Fibroblast of pulmonary artery (primary cell): ENCODE results near the gene FAM187B.

Experiments used
- DNase-seq: peaks from one replicate; pipeline ENCODE4 v3.0.0-alpha.2; 2010; ENCODE audit warnings: low read depth
- H3K4me3 ChIP-seq: replicated peaks from 2 replicates; pipeline ENCODE4 v1.5.1; 2011; ENCODE audit warnings: low read depth, mild to moderate bottlenecking, control low read depth, low read length, moderate library complexity
- CTCF ChIP-seq: IDR thresholded peaks from 2 replicates; pipeline ENCODE4 v1.5.1; 2011; ENCODE audit warnings: mild to moderate bottlenecking, control low read depth, low read length, inconsistent platforms; ENCODE audit errors: missing control alignments

The FAM187B gene

GRCh38 chr19:35260694-35261304, 32.3 kb upstream of the FAM187B start:
- no peak for TF ChIP-seq CTCF
- no peak for DNase-seq
- H3K4me3 ChIP-seq = no peak overlapping the region

DNA sequence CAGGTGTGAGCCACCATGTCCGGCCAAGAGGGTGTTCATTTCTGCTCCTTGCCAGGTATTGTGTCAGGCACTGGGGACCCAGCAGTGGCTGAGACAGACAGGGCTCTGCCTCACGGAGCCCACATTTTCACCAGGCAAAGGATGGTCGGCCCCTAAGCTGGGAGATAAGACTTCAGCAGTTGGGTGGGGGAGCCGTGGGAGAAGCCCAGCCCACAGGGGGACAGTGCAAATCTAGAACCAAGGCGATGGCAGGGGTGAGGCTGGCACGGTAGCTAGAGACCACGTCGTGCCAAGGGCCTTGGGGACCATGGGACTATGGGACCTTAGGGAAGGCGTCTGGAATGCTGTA, 28.5 kb upstream of the FAM187B start:
- no peak for TF ChIP-seq CTCF
- H3K4me3 ChIP-seq = no peak overlapping the region
- no peak for DNase-seq

- DNase-seq = no peak
- no peak overlapping the region for H3K4me3 ChIP-seq
- TF ChIP-seq CTCF = no peak
Observed at GRCh38 chr19:35256566-35256965, 28.0 kb upstream of the FAM187B start.

- no peak overlapping the region for H3K4me3 ChIP-seq
- no peak for TF ChIP-seq CTCF
- no peak for DNase-seq
Observed at GRCh38 chr19:35254341-35255297, 26.1 kb upstream of the FAM187B start.

DNA sequence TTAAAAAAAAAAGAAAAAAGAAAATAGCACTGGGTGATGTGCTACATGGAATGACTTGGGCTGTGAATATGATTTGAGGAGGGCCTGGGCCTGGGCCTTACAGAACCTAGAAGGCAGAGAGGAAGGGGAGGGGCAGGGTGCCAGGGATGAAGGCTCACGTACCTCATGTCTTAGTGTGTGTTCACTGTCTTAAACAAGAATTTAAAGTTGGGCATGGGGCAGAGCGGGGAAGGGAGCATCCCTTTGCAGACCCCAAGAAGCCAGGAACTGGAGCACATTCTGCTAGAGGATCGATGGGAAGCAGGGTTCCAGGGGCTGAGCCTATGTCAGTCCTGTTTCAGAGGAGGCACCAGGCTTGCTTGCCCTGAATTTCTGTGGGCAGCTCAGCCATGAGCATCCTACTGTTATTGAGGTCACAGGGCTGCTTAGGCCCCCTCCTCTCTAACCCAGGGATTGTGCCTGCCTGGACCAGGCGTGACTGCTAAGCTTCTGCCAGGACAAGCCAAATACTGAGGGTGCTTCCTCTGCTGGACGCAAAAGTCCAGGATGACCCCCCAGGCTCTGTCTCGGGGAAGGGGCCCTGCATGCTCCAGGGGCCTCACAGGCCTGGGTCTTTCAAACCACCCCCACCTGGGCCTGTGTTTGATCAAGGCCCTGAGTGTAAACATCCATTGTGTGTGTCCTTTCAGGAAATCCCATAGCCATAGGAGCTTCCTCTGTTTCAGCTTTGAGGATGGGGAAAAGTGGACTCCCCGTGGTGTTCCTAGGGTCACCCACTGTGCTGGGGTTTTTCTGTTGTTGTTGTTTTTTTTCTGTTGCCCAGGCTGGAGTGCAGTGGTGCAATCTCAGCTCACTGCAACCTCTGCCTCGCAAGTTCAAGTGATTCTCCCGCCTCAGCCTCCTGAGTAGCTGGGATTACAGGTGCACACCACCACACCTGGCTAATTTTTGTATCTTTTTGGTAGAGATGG, 25.1 kb upstream of the FAM187B start:
- TF ChIP-seq CTCF = no peak
- no peak for DNase-seq
- H3K4me3 ChIP-seq = no peak overlapping the region

GRCh38 chr19:35251456-35251855, 22.9 kb upstream of the FAM187B start:
- DNase-seq = no peak
- H3K4me3 ChIP-seq = no peak overlapping the region
- TF ChIP-seq CTCF = no peak
